ENCODE measurements around the gene HLA-DRB1.

HLA-DRB1 gene

GRCh38 chr6:32621372-32621771 is 31.7 kb upstream of the HLA-DRB1 start:
- H3K27me3 ChIP-seq (ENCODE audit: control insufficient read depth in 1 of 2, insufficient read depth in 1 of 2, low read length in 2 of 2): no peaks in the 10 kb centered on the region
- no peak overlapping the region for H2AK5ac ChIP-seq (ENCODE audit: low read length, severe bottlenecking)
- H2BK120ac ChIP-seq (ENCODE audit: low read depth, low read length): no peak overlapping the region
- H3K4me3 ChIP-seq (ENCODE audit: insufficient read depth in 1 of 2, low read depth in 1 of 2, low read length in 2 of 2): no peak overlapping the region
- no peak overlapping the region for H3K14ac ChIP-seq (ENCODE audit: low read length in 2 of 2)
- no peak overlapping the region for H3K23ac ChIP-seq (ENCODE audit: low read length in 2 of 2)
- H4K8ac ChIP-seq (ENCODE audit: low read length): no peak overlapping the region
- no peaks in the 10 kb centered on the region for H3K36me3 ChIP-seq (ENCODE audit: control insufficient read depth in 1 of 2, insufficient read depth in 2 of 2, low read depth in 1 of 2, low read length in 2 of 2)
- 91% methylated on average over 2 of the region's 3 CpGs for WGBS
- H3K4me2 ChIP-seq (ENCODE audit: low read length, poor library complexity, severe bottlenecking): no peak overlapping the region
- H2BK12ac ChIP-seq (ENCODE audit: low read length in 2 of 2): no peak overlapping the region
- H3K4ac ChIP-seq (ENCODE audit: low read depth in 1 of 2, low read length in 2 of 2): no peak overlapping the region
- no peak overlapping the region for H3K18ac ChIP-seq (ENCODE audit: low read depth in 1 of 2, low read length in 2 of 2)
- H2BK15ac ChIP-seq (ENCODE audit: low read depth, poor library complexity, severe bottlenecking): no peak overlapping the region
- no peak overlapping the region for H4K91ac ChIP-seq (ENCODE audit: low read length)
- H2AFZ ChIP-seq (ENCODE audit: low read depth, low read length): no peak overlapping the region
- no peak overlapping the region for H3K9ac ChIP-seq (ENCODE audit: low read length)
- DNase-seq: no peak
- H3K27ac ChIP-seq (ENCODE audit: low read length, poor library complexity, severe bottlenecking): no peak overlapping the region
- H3K9me3 ChIP-seq (ENCODE audit: control insufficient read depth, low read length): peaks cover 10% of the 10 kb centered on the region
- H2BK5ac ChIP-seq (ENCODE audit: low read depth, low read length, poor library complexity, severe bottlenecking): no peak overlapping the region
- H3K4me1 ChIP-seq (ENCODE audit: control insufficient read depth, insufficient read depth, low read depth, low read length): no peaks in the 10 kb centered on the region
- no peaks in the 10 kb centered on the region for H3K79me1 ChIP-seq (replicated peaks; ENCODE audit: low read length, poor library complexity, severe bottlenecking)

GRCh38 chr6:32617751-32618150 is 28.1 kb upstream of the HLA-DRB1 start:
- 71% methylated on average over 1 of the region's 1 CpG for WGBS

DNA sequence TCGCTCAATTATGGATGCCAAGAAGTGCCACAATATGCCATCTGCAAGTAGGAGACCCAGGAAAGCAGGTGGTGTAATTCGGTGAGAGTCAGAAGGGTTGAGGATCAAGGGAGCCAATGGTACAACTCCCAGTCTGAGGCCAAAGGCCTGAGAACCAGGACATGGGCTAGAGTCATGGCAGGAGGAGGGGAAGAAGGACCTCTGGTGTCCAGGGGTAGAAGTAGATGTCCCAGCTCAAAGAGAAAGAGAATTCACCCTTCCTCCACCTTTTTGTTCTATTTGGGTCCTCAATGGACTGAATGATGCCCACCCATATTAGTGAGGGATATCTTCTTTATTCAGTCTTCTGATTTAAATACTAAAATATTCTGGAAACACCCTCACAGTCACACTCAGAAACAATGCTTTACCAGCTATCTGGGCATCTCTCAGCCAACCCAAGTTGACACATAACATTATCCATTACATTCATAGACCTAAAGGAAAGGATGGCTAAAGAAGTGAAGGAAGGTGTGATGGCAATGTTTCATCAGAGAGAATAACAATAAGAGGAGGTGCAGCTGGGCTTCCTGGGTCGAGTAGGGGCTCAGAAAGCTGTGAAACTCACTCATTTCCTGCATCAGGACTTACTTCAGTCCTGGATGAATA is 26.4 kb upstream of the HLA-DRB1 start:
- no peak overlapping the region for H3K4me3 ChIP-seq (ENCODE audit: insufficient read depth in 1 of 2, low read depth in 1 of 2, low read length in 2 of 2)
- H3K4me1 ChIP-seq (ENCODE audit: control insufficient read depth, insufficient read depth, low read depth, low read length): no peaks in the 10 kb centered on the region
- 29% methylated on average over 3 of the region's 3 CpGs for WGBS
- no peak overlapping the region for H2BK5ac ChIP-seq (ENCODE audit: low read depth, low read length, poor library complexity, severe bottlenecking)
- H2AK5ac ChIP-seq (ENCODE audit: low read length, severe bottlenecking): no peak overlapping the region
- no peaks in the 10 kb centered on the region for H3K36me3 ChIP-seq (ENCODE audit: control insufficient read depth in 1 of 2, insufficient read depth in 2 of 2, low read depth in 1 of 2, low read length in 2 of 2)
- H3K79me1 ChIP-seq (replicated peaks; ENCODE audit: low read length, poor library complexity, severe bottlenecking): no peaks in the 10 kb centered on the region
- H2BK120ac ChIP-seq (ENCODE audit: low read depth, low read length): no peak overlapping the region
- no peak overlapping the region for H3K9ac ChIP-seq (ENCODE audit: low read length)
- no peak overlapping the region for H3K23ac ChIP-seq (ENCODE audit: low read length in 2 of 2)
- H3K9me3 ChIP-seq (ENCODE audit: control insufficient read depth, low read length): peaks cover 10% of the 10 kb centered on the region
- no peak overlapping the region for H3K18ac ChIP-seq (ENCODE audit: low read depth in 1 of 2, low read length in 2 of 2)
- no peaks in the 10 kb centered on the region for H3K27me3 ChIP-seq (ENCODE audit: control insufficient read depth in 1 of 2, insufficient read depth in 1 of 2, low read length in 2 of 2)
- H3K4me2 ChIP-seq (ENCODE audit: low read length, poor library complexity, severe bottlenecking): no peak overlapping the region
- H3K4ac ChIP-seq (ENCODE audit: low read depth in 1 of 2, low read length in 2 of 2): no peak overlapping the region
- no peak overlapping the region for H2BK12ac ChIP-seq (ENCODE audit: low read length in 2 of 2)
- no peak for DNase-seq
- H3K14ac ChIP-seq (ENCODE audit: low read length in 2 of 2): no peak overlapping the region
- no peak overlapping the region for H4K8ac ChIP-seq (ENCODE audit: low read length)
- no peak overlapping the region for H3K27ac ChIP-seq (ENCODE audit: low read length, poor library complexity, severe bottlenecking)
- no peak overlapping the region for H2AFZ ChIP-seq (ENCODE audit: low read depth, low read length)
- no peak overlapping the region for H2BK15ac ChIP-seq (ENCODE audit: low read depth, poor library complexity, severe bottlenecking)
- no peak overlapping the region for H4K91ac ChIP-seq (ENCODE audit: low read length)

More at GRCh38 chr6:32617751-32618150, 28.1 kb upstream of the HLA-DRB1 start:
- H2BK5ac ChIP-seq (ENCODE audit: low read depth, low read length, poor library complexity, severe bottlenecking): no peak overlapping the region
- H3K9me3 ChIP-seq (ENCODE audit: control insufficient read depth, low read length): peaks cover 10% of the 10 kb centered on the region
- H2AFZ ChIP-seq (ENCODE audit: low read depth, low read length): no peak overlapping the region
- no peak overlapping the region for H3K27ac ChIP-seq (ENCODE audit: low read length, poor library complexity, severe bottlenecking)
- no peaks in the 10 kb centered on the region for H3K4me1 ChIP-seq (ENCODE audit: control insufficient read depth, insufficient read depth, low read depth, low read length)
- no peak overlapping the region for H3K9ac ChIP-seq (ENCODE audit: low read length)
- no peaks in the 10 kb centered on the region for H3K79me1 ChIP-seq (replicated peaks; ENCODE audit: low read length, poor library complexity, severe bottlenecking)
- H2AK5ac ChIP-seq (ENCODE audit: low read length, severe bottlenecking): no peak overlapping the region
- H2BK15ac ChIP-seq (ENCODE audit: low read depth, poor library complexity, severe bottlenecking): no peak overlapping the region
- no peaks in the 10 kb centered on the region for H3K27me3 ChIP-seq (ENCODE audit: control insufficient read depth in 1 of 2, insufficient read depth in 1 of 2, low read length in 2 of 2)
- no peak overlapping the region for H3K4me2 ChIP-seq (ENCODE audit: low read length, poor library complexity, severe bottlenecking)
- no peaks in the 10 kb centered on the region for H3K36me3 ChIP-seq (ENCODE audit: control insufficient read depth in 1 of 2, insufficient read depth in 2 of 2, low read depth in 1 of 2, low read length in 2 of 2)
- H4K8ac ChIP-seq (ENCODE audit: low read length): no peak overlapping the region
- H2BK120ac ChIP-seq (ENCODE audit: low read depth, low read length): no peak overlapping the region
- H3K4ac ChIP-seq (ENCODE audit: low read depth in 1 of 2, low read length in 2 of 2): no peak overlapping the region
- no peak overlapping the region for H3K4me3 ChIP-seq (ENCODE audit: insufficient read depth in 1 of 2, low read depth in 1 of 2, low read length in 2 of 2)
- DNase-seq: no peak
- H4K91ac ChIP-seq (ENCODE audit: low read length): no peak overlapping the region
- H3K14ac ChIP-seq (ENCODE audit: low read length in 2 of 2): no peak overlapping the region
- H2BK12ac ChIP-seq (ENCODE audit: low read length in 2 of 2): no peak overlapping the region
- no peak overlapping the region for H3K23ac ChIP-seq (ENCODE audit: low read length in 2 of 2)
- H3K18ac ChIP-seq (ENCODE audit: low read depth in 1 of 2, low read length in 2 of 2): no peak overlapping the region

DNA sequence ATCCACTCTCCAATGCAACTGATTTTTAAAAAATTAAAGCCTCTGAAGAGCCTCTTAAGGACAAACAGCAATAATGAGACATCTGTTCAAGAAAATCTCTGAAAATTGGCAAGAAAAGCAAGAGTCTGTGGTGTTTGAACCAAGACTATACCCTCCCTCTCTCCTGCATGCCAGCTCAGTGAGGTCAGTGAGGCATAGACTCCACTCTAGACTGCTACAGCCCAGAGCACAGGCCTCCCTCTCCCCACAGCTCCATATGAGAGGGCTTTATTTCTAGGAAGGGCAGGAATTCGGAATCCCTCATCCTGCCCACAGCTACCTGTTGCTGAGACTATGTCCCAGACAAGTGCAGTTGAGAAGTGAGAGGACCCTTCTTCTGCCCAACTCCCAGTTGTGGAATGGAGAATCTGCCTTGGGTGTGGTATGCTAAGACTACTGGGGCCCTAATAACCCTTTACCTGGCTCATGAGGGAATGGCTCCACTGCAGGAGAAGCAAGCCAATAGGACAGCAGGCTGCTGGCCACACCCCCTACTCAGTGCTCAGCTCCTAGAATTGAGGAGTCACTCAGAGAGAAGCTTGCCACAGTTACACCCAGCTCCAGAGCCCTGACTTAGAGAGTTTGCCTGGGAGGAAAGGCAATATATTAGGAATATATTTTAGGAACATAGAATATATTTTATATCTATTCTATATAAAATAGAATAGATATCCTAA is 24.9 kb upstream of the HLA-DRB1 start:
- Histone ChIP-seq H3K9me3 (ENCODE audit: control insufficient read depth, low read length) (peaks cover 10% of the 10 kb centered on the region), H2BK12ac (ENCODE audit: low read length in 2 of 2) (no peak overlapping the region), H2AFZ (ENCODE audit: low read depth, low read length) (no peak overlapping the region), H3K4me3 (ENCODE audit: insufficient read depth in 1 of 2, low read depth in 1 of 2, low read length in 2 of 2) (no peak overlapping the region), H3K23ac (ENCODE audit: low read length in 2 of 2) (no peak overlapping the region), H3K4me1 (ENCODE audit: control insufficient read depth, insufficient read depth, low read depth, low read length) (no peaks in the 10 kb centered on the region), H3K9ac (ENCODE audit: low read length) (no peak overlapping the region), H4K8ac (ENCODE audit: low read length) (no peak overlapping the region), H2BK5ac (ENCODE audit: low read depth, low read length, poor library complexity, severe bottlenecking) (no peak overlapping the region), H3K36me3 (ENCODE audit: control insufficient read depth in 1 of 2, insufficient read depth in 2 of 2, low read depth in 1 of 2, low read length in 2 of 2) (no peaks in the 10 kb centered on the region), H3K79me1 (replicated peaks; ENCODE audit: low read length, poor library complexity, severe bottlenecking) (no peaks in the 10 kb centered on the region), H3K4me2 (ENCODE audit: low read length, poor library complexity, severe bottlenecking) (no peak overlapping the region), H2BK120ac (ENCODE audit: low read depth, low read length) (no peak overlapping the region), H2AK5ac (ENCODE audit: low read length, severe bottlenecking) (no peak overlapping the region), H4K91ac (ENCODE audit: low read length) (no peak overlapping the region), H3K4ac (ENCODE audit: low read depth in 1 of 2, low read length in 2 of 2) (no peak overlapping the region), H2BK15ac (ENCODE audit: low read depth, poor library complexity, severe bottlenecking) (no peak overlapping the region), H3K14ac (ENCODE audit: low read length in 2 of 2) (no peak overlapping the region), H3K27me3 (ENCODE audit: control insufficient read depth in 1 of 2, insufficient read depth in 1 of 2, low read length in 2 of 2) (no peaks in the 10 kb centered on the region), H3K27ac (ENCODE audit: low read length, poor library complexity, severe bottlenecking) (no peak overlapping the region), H3K18ac (ENCODE audit: low read depth in 1 of 2, low read length in 2 of 2) (no peak overlapping the region)
- WGBS: no CpG with 5 or more reads among the region's 1 CpG
- DNase-seq: no peak
